CD4-positive, alpha-beta T cell (primary cell): ENCODE measurements around the gene THUMPD2. TPM values are rescaled to one million over a fixed set of nuclear protein-coding genes. Genes with fewer than 3 reads are reported as not detected.

Experiments used
- ATAC-seq: fragments of 200-7000 bp; cut with Tn5 transposase; one replicate; pipeline ENCODE4 v1.10.0; 2022; ENCODE audit warnings: mild to moderate bottlenecking; ENCODE audit not compliant: poor library complexity
- CTCF ChIA-PET: fragments of 350-600 bp; sonication (Branson Sonifier 250); formaldehyde crosslinking; loops from one replicate; lab custom pipeline; 2021; ENCODE audit warnings: antibody characterized with exemption, inconsistent platforms; lab: Charles Lee
- POLR2A ChIA-PET: fragments of 350-600 bp; sonication (Branson Sonifier 250); formaldehyde crosslinking; loops from one replicate; lab custom pipeline; 2021; ENCODE audit warnings: antibody characterized with exemption, inconsistent platforms; lab: Charles Lee
- DNase-seq, 14 experiments: peaks; one replicate each; pipeline ENCODE4 v3.0.0-alpha.2; 2013 to 2020; ENCODE audit warnings: mixed read lengths in 2 of 14
- H3K27ac ChIP-seq, 2 donors: one replicate each; pipeline versions ENCODE4 v1.5.1 to v1.7.0; 2013; ENCODE audit warnings: low read length in 2 of 2, low read depth in 1 of 2, mild to moderate bottlenecking in 1 of 2
- H3K27me3 ChIP-seq, 2 experiments: 1 replicate in 1 of 2; 2 replicates in 1 of 2; pipeline versions ENCODE4 v1.6.1 to v1.7.0; 2013; ENCODE audit warnings: low read length in 2 of 2, control low read depth in 1 of 2, mild to moderate bottlenecking in 1 of 2, moderate library complexity in 1 of 2; ENCODE audit not compliant: insufficient read depth in 2 of 2, control insufficient read depth in 1 of 2
- H3K36me3 ChIP-seq: one replicate; pipeline ENCODE4 v1.6.1; 2013; ENCODE audit warnings: low read length, control low read depth; ENCODE audit not compliant: insufficient read depth
- H3K4me1 ChIP-seq: one replicate; pipeline ENCODE4 v1.6.1; 2013; ENCODE audit warnings: low read length, control low read depth; ENCODE audit not compliant: insufficient read depth
- H3K4me3 ChIP-seq: one replicate; pipeline ENCODE4 v1.5.1; 2013; ENCODE audit warnings: mild to moderate bottlenecking, low read length, moderate library complexity
- H3K9me3 ChIP-seq, 2 experiments: 1 replicate in 1 of 2; 2 replicates in 1 of 2; pipeline versions ENCODE4 v1.6.1 to v1.7.0; 2013; ENCODE audit warnings: low read length in 2 of 2, mild to moderate bottlenecking in 2 of 2, control low read depth in 1 of 2, moderate library complexity in 1 of 2; ENCODE audit not compliant: control insufficient read depth in 1 of 2, insufficient read depth in 1 of 2
- H3K27ac Mint-ChIP-seq: one replicate; pipeline ENCODE4 v1.8.0; 2020; ENCODE audit warnings: mixed read lengths
- H3K27me3 Mint-ChIP-seq: one replicate; pipeline ENCODE4 v1.8.0; 2021; ENCODE audit warnings: mixed read lengths
- H3K36me3 Mint-ChIP-seq: one replicate; pipeline ENCODE4 v1.8.0; 2021; ENCODE audit warnings: low read depth, mixed read lengths
- H3K4me1 Mint-ChIP-seq: one replicate; pipeline ENCODE4 v1.8.0; 2021; ENCODE audit warnings: low read depth, mixed read lengths
- H3K4me3 Mint-ChIP-seq: one replicate; pipeline ENCODE4 v1.8.0; 2020; ENCODE audit warnings: mild to moderate bottlenecking, mixed read lengths
- H3K9me3 Mint-ChIP-seq: one replicate; pipeline ENCODE4 v1.8.0; 2020; ENCODE audit warnings: mixed read lengths
- intact Hi-C, 2 experiments: fragments of 100-400 bp; cut with DNase I in 1 of 2; cut with micrococcal nuclease in 1 of 2; formaldehyde crosslinking; loops; one replicate each; pipeline versions ENCODE4 v1.15.1 to v1.9.0; 2023 to 2025; cut with DNase I, micrococcal nuclease
- total RNA-seq, 174 experiments: library from RNA in 2 of 174; stranded (reverse) in 2 of 174; gene quantifications; one replicate each; pipeline ENCODE4 v1.2.3 and lab custom pipeline; 2021 to 2026
- TF ChIP-seq, protein P1 (sequence below): fragments of 200-600 bp; IDR thresholded peaks from one replicate; pipeline ENCODE4 v1.8.0; 2022; ENCODE audit warnings: antibody characterized with exemption, mild to moderate bottlenecking

THUMPD2 gene
- total RNA-seq, 2 experiments from 2014 or later = 13.7 to 15.5 TPM

DNA sequence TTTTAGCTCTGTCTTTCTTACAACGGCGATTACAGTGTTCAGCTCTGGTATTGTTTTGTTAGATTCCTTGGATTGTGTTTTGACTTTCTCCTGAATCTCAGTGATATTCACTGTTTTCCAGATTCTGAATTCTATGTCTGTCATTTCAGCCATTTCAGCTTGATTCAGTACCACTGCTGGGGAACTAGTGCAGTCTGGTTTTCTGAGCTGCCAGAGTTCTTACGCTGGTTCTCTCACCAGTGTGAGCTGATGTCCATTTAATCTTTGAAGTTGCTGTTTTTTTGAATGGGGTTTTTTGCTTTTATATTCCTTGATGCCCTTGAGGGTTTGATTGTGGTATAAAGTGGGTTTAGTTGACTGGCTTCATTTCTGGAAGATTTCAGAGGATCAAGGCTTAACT is 37.4 kb upstream of the THUMPD2 start:
- ATAC-seq = no peak
- Mint-ChIP-seq H3K4me1 (no peaks in the 10 kb centered on the region), H3K4me3 (no peak overlapping the region), H3K27ac (no peak overlapping the region), H3K36me3 (no peaks in the 10 kb centered on the region), H3K9me3 (peaks cover 4% of the 10 kb centered on the region), H3K27me3 (peaks cover 10% of the 10 kb centered on the region)
- intact Hi-C loops = no loop called here
- TF ChIP-seq, protein P1, sequence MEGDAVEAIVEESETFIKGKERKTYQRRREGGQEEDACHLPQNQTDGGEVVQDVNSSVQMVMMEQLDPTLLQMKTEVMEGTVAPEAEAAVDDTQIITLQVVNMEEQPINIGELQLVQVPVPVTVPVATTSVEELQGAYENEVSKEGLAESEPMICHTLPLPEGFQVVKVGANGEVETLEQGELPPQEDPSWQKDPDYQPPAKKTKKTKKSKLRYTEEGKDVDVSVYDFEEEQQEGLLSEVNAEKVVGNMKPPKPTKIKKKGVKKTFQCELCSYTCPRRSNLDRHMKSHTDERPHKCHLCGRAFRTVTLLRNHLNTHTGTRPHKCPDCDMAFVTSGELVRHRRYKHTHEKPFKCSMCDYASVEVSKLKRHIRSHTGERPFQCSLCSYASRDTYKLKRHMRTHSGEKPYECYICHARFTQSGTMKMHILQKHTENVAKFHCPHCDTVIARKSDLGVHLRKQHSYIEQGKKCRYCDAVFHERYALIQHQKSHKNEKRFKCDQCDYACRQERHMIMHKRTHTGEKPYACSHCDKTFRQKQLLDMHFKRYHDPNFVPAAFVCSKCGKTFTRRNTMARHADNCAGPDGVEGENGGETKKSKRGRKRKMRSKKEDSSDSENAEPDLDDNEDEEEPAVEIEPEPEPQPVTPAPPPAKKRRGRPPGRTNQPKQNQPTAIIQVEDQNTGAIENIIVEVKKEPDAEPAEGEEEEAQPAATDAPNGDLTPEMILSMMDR = no peak
- H3K27ac ChIP-seq = no peak overlapping the region
- no peak for DNase-seq
- no peaks in the 10 kb centered on the region for H3K36me3 ChIP-seq
- no peaks in the 10 kb centered on the region for H3K27me3 ChIP-seq
- CTCF ChIA-PET = no interaction called here
- POLR2A ChIA-PET = no interaction called here
- no peaks in the 10 kb centered on the region for H3K4me1 ChIP-seq
- H3K9me3 ChIP-seq = no peaks in the 10 kb centered on the region
- no peak overlapping the region for H3K4me3 ChIP-seq

DNA sequence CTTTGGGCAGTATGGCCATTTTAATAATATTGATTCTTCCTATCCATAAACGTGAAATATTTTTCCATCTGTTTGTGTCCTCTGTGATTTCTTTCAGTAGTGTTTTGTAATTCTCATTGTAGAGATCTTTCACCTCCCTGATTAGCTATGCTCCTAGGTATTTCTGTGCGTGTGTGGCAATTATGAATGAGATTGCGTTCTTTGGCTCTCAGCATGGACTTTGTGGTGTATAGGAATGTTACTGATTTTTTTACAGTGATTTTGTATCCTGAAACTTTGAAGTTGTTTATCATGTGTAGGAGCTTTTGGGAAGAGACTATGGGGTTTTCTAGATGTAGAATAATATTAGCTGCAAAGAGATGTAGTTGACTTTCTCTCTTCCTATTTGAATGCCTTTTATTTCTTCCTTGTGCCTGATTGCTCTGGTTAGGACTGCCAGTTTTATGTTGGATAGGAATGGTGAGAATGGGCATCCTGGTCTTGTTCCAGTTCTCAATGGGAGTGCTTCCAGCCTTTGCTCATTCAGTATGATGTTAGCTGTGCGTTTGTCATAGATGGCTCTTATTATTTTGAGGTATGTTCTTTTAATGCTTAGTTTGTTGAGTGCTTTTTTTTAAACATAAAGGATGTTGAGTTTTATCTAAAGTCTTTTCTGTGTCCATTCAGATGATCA is 27.0 kb upstream of the THUMPD2 start:
- Mint-ChIP-seq H3K4me1 (no peaks in the 10 kb centered on the region), H3K4me3 (no peak overlapping the region), H3K36me3 (no peaks in the 10 kb centered on the region), H3K27me3 (peaks cover 4% of the 10 kb centered on the region), H3K9me3 (peaks cover 15% of the 10 kb centered on the region), H3K27ac (no peak overlapping the region)
- ChIA-PET POLR2A (no interaction called here), CTCF (no interaction called here)
- Histone ChIP-seq H3K27ac (no peak overlapping the region), H3K36me3 (no peaks in the 10 kb centered on the region), H3K4me3 (no peak overlapping the region), H3K4me1 (no peaks in the 10 kb centered on the region), H3K9me3 (no peaks in the 10 kb centered on the region), H3K27me3 (no peaks in the 10 kb centered on the region)
- ATAC-seq (no peak), DNase-seq (no peak)
- TF ChIP-seq, protein P1 = no peak
- intact Hi-C loops = no loop called here

DNA sequence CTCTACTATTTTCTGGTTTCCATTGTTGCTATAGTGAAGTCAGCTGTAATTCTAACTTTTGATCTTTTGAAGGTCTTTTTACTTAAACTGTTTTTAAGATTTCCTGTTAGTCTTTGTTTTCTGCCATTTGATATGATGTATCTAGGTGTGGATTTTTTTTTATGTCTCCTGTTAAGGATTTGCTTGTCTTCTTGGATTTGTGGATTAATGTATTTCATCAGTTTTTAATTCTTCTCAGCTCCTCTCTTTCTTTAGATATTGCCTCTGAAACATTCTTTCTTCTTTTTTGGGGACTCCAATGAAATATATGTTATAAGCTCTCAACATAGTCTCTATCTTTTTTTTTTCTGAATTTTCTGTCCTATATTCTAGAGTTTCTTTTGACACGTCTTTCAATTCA is 24.8 kb upstream of the THUMPD2 start:
- TF ChIP-seq, protein P1 = no peak
- Mint-ChIP-seq H3K9me3 (peaks cover 15% of the 10 kb centered on the region), H3K4me3 (no peak overlapping the region), H3K27me3 (no peaks in the 10 kb centered on the region), H3K4me1 (no peaks in the 10 kb centered on the region), H3K36me3 (no peaks in the 10 kb centered on the region), H3K27ac (no peak overlapping the region)
- Histone ChIP-seq H3K27ac (no peak overlapping the region), H3K27me3 (no peaks in the 10 kb centered on the region), H3K4me1 (no peaks in the 10 kb centered on the region), H3K36me3 (no peaks in the 10 kb centered on the region), H3K4me3 (no peak overlapping the region), H3K9me3 (no peaks in the 10 kb centered on the region)
- ChIA-PET POLR2A (no interaction called here), CTCF (no interaction called here)
- intact Hi-C loops = no loop called here
- DNase-seq (no peak), ATAC-seq (no peak)
